GM13977 (cell line): Measurements from ENCODE around the gene NAA40.
A peak's percentile ranks its signal among the peaks of the same experiment; 100 is the strongest.
"Not testable (repeated sequence)": the region's sequence is repeated elsewhere in the genome, so short reads cannot be mapped to it uniquely, and the experiment has no call there.

Source experiments
- DNase-seq: peaks from one replicate; pipeline ENCODE4 v3.0.0; 2012; ENCODE audit warnings: low spot score
- CTCF ChIP-seq: IDR thresholded peaks from 2 replicates; pipeline ENCODE4 v1.5.1; 2012; ENCODE audit warnings: mild to moderate bottlenecking, control low read depth; ENCODE audit not compliant: insufficient read depth; ENCODE audit errors: extremely low read depth, missing control alignments
- in situ Hi-C: fragments of 300-500 bp; cut with MboI; formaldehyde crosslinking; loops from one replicate; pipeline ENCODE4 v1.12.0; 2022; ENCODE audit warnings: low sequenced_read_pairs, low pct_unique_long_range_greater_than_20kb, mixed read lengths, inconsistent platforms; ENCODE audit not compliant: unreplicated experiment

Gene NAA40

GRCh38 chr11:63966444-63966843, 27.6 kb downstream of the NAA40 start:
- DNase-seq: no peak
- no peak for TF ChIP-seq CTCF
- in situ Hi-C loops: no loop called here

DNA sequence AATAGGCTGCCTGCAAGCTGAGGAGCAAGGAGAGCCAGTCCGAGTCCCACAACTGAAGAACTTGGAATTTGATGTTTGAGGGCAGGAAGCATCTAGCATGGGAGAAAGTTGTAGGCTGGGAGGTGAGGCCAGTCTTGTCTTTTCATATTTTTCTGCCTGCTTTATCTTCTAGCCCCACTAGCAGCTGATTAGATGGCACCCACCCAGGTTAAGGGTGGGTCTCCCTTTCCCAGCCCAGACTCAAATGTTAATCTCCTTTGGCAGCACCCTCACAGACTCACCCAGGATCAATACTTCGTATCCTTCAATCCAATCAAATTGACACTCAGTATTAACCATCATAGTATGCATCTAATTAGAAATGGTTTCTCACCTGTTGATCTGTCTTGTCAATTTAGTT, 30.7 kb downstream of the NAA40 start:
- TF ChIP-seq CTCF: no peak
- DNase-seq: no peak
- in situ Hi-C loops: no loop called here

GRCh38 chr11:63970902-63971301, 32.1 kb downstream of the NAA40 start:
- no peak for DNase-seq
- in situ Hi-C loops: no loop called here
- no peak for TF ChIP-seq CTCF

DNA sequence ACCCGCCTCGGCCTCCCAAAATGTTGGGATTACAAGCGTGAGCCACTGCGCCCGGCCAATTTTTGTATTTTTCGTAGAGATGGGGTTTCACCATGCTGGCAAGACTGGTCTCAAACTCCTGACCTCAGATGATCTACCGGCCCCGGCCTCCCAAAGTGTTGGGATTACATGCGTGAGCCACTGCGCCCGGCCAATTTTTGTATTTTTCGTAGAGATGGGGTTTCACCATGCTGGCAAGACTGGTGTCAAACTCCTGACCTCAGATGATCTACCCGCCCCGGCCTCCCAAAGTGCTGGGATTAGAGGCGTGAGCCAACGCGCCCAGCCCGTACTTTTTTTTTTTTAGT, 35.1 kb downstream of the NAA40 start:
- in situ Hi-C loops, DNase-seq: not testable (repeated sequence)

DNA sequence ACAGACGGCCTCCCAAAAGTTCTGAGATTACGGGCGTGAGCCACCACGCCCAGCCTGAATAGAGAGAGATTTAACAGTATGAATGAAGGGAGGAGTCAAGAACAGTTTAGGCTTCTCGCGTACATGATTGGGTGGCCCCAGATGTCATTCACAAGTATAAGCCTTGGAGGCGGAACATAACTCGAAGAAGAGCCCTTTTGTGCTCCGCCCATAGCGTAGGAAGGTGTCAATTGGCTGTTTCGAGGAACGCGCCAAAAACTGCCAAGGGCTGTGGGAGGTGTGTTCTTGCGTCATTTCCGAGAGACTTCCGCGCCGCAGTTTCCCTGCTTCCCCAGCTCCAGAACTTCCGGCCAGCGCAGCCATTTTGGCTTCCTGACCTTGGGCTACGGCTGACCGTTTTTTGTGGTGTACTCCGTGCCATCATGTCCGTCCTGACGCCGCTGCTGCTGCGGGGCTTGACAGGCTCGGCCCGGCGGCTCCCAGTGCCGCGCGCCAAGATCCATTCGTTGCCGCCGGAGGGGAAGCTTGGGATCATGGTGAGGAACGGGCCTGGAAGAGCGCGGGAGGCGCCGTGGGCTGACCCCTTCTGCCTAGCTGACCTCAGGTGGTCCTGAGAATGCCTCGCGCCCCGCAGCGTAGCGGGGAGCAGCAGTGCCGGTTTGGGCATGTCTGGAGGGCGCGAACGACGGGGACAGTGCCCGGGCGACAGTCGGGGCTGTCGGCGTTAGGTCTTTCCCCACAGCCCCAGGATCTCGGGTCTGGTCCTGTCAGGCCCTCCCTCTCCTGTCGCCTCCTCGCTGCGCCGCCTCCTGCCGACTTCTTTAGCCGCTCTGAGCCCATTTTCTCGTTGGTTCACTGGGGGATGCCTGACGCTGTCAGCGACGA, 35.7 kb downstream of the NAA40 start, which contains the start of gene COX8A:
COX8A (plus strand) TSS at position 362 of the 885 bp plus-strand sequence; CDS start at position 423, 61 bp downstream.
- TF ChIP-seq CTCF: peak; percentile 26
- peak; percentile 99 for DNase-seq
- in situ Hi-C loops: loop anchor here (25.0 kb wide), 1 partner anchor 188 kb away; the partner anchor contains the start of gene MACROD1

DNA sequence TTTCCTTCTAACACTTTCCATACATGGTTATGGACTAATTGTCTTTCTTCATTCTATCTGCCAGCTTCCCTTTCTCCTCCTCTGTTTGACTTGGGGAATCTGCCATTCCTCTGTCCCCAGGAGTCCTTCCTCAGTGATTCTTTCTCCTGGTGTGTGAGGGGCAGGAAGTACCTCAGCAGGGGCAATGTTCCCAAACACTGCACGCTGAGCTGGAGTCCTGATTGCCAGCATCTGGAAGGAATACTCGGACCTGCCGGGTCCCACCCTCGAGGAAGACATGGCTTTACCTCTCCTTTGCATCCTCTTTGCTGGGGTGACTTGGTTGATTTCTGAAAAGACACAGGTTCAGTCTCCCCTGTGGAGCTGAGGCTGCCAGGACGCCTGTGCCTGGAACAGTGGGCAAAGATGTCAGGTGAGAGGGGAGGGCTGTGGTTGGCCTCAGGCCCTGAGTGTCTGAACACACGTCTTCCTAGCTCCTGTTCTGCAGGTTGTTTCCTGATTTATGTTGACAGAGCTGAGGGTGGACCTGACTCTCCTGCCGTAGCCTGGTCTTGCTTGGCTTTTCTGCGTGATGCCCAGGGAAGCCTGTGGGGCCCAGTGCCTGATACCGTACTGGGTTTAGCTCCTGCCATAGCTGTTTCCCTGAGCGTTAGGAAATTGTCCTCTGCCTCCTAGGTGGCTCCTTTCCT, 39.9 kb downstream of the NAA40 start:
- TF ChIP-seq CTCF: no peak
- no peak for DNase-seq
- in situ Hi-C loops: loop anchor here (25.0 kb wide), 1 partner anchor 184 kb away; the partner anchor contains the start of gene MACROD1

DNA sequence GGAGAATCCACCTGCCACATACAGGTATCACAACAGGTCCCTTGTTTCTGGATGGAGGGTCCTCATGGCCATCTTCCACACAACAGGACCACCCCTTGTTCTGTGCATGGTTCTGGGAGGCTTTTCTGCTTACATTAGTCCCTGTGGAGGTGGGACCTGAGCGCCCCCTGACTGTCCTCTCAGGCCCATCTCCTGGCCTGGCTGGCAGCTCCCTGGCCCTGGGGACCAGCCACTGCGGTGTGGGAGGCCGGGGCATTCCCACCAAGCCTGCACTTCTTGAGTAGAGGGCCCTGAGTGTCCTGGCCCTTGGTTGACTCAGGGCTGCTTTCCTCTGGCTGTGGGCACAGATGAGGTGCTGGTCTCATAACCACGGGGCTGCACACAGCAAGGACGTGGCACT, 40.6 kb downstream of the NAA40 start:
- no peak for DNase-seq
- TF ChIP-seq CTCF: no peak
- in situ Hi-C loops: loop anchor here (25.0 kb wide), 1 partner anchor 183 kb away; the partner anchor contains the start of gene MACROD1
